HUES64 (cell line): ENCODE measurements around the gene CWC22.
"Not testable (repeated sequence)": the region's sequence is repeated elsewhere in the genome, so short reads cannot be mapped to it uniquely, and the experiment has no call there.

Experiments used
- H3K27ac ChIP-seq: 2 replicates; pipeline ENCODE4 v1.7.0; 2013; ENCODE audit warnings: low read depth, low read length, inconsistent platforms
- H3K27me3 ChIP-seq: 2 replicates; pipeline ENCODE4 v1.6.1; 2013; ENCODE audit warnings: mild to moderate bottlenecking, low read length; ENCODE audit not compliant: insufficient read depth
- H3K36me3 ChIP-seq: 2 replicates; pipeline ENCODE4 v1.6.1; 2013; ENCODE audit warnings: mild to moderate bottlenecking, low read length; ENCODE audit not compliant: insufficient read depth
- H3K4me1 ChIP-seq: 2 replicates; pipeline ENCODE4 v1.6.1; 2013; ENCODE audit warnings: mild to moderate bottlenecking, low read length, moderate library complexity; ENCODE audit not compliant: insufficient read depth
- H3K4me3 ChIP-seq: 2 replicates; pipeline ENCODE4 v1.5.1; 2013; ENCODE audit warnings: mild to moderate bottlenecking, low read length, moderate library complexity
- H3K9ac ChIP-seq: 2 replicates; pipeline ENCODE4 v1.6.1; 2013; ENCODE audit warnings: mild to moderate bottlenecking, low read depth, low read length
- H3K9me3 ChIP-seq: 2 replicates; pipeline ENCODE4 v1.6.1; 2013; ENCODE audit warnings: low read depth, low read length; ENCODE audit not compliant: insufficient read depth
- WGBS: fragments of 150-250, 120-280 bp; methylation state at CpG from one replicate; pipeline ENCODE4 v1.1.7; 2013; ENCODE audit warnings: missing lambda C conversion rate; 5-methylcytosine and 5-hydroxymethylcytosine counted together

The CWC22 gene

DNA sequence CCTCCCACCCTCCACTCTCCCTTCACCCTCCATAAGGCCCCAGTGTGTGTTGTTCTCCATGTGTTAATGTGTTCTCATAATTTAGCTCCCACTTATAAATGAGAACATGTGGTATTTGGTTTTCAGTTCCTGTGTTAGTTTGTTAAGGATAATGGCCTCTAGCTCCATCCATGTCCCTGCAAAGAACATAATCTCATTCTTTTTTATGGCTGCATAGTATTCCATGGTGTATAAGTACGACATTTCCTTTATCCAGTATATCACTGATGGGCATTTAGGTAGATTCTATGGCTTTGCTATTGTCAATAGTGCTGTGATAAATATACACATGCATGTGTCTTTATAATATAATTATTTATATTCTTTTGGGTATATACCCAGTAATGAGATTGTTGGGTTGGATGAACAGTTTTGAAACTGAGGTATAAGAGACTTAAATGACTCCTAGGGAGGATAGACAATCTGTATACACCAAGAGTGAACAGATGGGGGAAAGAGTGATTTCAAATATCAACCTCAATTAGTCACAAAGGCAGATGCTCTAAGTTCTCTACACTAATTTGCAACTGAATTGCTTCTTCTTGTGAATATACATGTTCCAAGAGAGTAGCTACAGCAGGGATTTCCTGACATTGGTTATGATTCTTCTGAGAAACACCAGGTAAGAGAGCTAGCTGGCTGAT lies 23.7 kb downstream of the CWC22 start:
- Histone ChIP-seq H3K9me3 (no peaks in the 10 kb centered on the region), H3K4me1 (peaks cover 9% of the 10 kb centered on the region), H3K27ac (no peak overlapping the region), H3K4me3 (no peak overlapping the region), H3K9ac (no peak overlapping the region), H3K27me3 (no peaks in the 10 kb centered on the region), H3K36me3 (peaks cover 98% of the 10 kb centered on the region)
- no CpG with 5 or more reads among the region's 1 CpG for WGBS

DNA sequence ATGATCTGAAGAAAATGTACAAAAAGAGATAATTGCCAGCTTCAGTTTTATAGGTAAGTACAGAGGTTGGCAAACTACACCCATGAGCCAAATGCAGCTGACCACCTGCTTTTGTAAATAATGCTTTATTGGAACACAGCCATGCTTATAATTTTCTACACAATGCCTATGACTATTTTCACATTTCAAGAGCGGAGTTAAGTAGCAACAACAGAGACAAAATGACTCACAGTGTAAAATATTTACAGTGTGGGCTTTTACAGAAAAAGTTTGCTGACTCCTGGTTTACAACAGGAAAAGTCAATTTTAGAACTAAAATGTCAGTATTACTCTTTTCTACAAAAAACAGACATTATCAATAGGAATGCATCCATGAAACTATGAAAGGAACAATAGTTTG lies 26.0 kb downstream of the CWC22 start:
- WGBS, result 100% methylated on average over 1 of the region's 1 CpG
- no peak overlapping the region for H3K27ac ChIP-seq

DNA sequence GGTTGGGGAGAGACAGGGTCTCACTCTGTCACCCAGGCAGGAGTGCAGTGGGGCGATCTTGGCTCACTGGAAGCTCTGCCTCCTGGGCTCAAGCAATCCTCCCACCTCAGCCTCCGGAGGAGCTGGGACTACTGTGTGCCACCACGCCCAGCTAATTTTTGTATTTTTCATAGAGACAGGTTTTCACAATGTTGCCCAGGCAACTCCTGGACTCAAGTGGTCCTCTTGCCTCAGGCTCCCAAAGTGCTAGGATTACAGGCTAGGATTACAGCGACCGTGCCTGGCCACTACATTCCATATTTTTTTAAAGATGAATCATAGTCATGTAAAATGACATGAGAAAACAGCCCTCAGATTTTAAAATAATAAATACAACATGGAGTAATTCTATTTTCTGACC lies 32.3 kb downstream of the CWC22 start:
- H3K27ac ChIP-seq, result no peak overlapping the region
- H3K9ac ChIP-seq, result no peak overlapping the region
- no peaks in the 10 kb centered on the region for H3K4me1 ChIP-seq
- H3K9me3 ChIP-seq, result no peaks in the 10 kb centered on the region; the same call in 1 of the 2 replicates
- peaks cover 81% of the 10 kb centered on the region for H3K36me3 ChIP-seq
- H3K27me3 ChIP-seq, result no peaks in the 10 kb centered on the region
- no peak overlapping the region for H3K4me3 ChIP-seq
- 95% methylated on average over 4 of the region's 5 CpGs for WGBS

More for the DNA sequence above, 26.0 kb downstream of the CWC22 start:
- H3K4me1 ChIP-seq, result no peaks in the 10 kb centered on the region
- H3K36me3 ChIP-seq, result peaks cover 98% of the 10 kb centered on the region
- no peaks in the 10 kb centered on the region for H3K27me3 ChIP-seq
- H3K9me3 ChIP-seq, result no peaks in the 10 kb centered on the region
- H3K4me3 ChIP-seq, result no peak overlapping the region
- no peak overlapping the region for H3K9ac ChIP-seq

DNA sequence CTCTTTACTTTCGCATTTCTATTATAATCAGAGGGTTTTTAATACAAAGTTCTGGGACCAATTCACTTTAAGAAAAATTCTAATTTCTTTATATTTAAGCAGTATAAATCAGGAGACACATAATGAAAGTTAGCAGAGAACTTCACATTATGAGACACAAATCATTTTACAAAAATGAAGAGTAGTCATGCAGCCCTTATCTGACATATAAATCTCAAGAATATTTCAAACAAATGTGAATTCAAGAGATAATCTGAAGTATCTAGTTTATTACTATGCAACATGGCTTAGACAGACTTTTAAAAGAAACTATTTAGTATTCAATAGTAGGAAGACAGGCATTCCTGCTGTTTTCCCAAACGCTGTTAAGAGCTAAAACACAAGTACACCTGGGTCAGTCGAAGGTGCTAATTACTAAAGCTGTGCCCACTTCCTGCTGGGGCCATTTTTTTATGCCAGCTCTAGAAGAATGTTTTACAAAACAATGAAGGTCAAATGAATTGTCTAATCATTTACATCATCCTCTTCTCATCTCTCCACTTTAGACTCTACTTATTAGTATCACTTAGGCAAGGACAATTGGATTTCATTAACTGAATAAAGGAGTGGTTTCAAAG lies 40.2 kb downstream of the CWC22 start:
- Histone ChIP-seq H3K36me3 (peaks cover 92% of the 10 kb centered on the region), H3K27ac (peak overlapping the region; percentile 35; the same call in 1 of the 2 replicates), H3K9me3 (no peaks in the 10 kb centered on the region), H3K9ac (no peak overlapping the region), H3K4me1 (peaks cover 17% of the 10 kb centered on the region), H3K4me3 (no peak overlapping the region), H3K27me3 (no peaks in the 10 kb centered on the region)
- WGBS, result 77% methylated on average over 3 of the region's 3 CpGs

DNA sequence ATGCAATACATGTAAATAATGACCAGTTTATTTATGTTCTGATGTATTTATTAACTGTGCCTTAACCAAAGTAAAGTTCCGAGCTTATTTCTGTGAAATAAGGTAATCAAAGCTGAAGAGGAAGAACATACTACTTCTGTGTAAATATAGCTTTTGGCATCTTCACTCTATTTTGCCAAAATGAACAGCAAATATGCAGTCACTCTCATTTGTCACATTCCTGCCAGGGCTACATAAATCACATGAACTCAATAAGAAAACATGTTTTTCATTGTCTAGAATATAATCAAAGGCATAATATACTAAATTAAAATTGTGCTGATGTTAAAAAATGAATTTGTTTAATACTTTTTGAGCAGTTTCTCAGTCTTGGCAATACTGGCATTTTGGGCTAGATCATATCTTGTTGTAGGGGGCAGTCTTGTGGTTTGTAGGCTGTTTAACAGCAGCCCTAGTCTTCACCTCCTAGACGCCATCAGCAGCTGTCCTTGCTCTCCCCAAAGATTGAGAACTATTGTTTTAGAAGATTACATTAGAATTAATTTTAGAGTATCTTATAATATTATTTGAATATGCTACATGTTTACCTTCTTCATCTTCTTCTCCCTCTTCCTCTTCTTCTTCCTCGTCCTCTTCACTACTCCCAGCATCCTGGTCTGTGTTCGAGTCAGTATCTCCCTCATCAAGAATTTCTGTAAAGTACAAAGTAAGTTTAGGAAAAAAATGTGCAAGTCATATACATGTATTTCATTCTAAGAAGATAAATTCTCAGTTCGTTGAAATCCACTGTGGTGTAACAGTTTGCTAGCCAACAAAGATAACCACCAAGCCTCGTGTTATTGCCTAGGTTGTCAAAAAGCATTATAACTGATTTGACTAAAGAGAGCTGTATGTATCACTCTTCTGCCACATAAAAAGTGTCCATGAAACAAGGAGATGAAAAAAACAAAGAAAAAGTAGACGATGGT lies 41.5 kb downstream of the CWC22 start:
- Histone ChIP-seq H3K27me3 (no peaks in the 10 kb centered on the region), H3K9ac (no peak overlapping the region), H3K9me3 (no peaks in the 10 kb centered on the region), H3K36me3 (peaks cover 90% of the 10 kb centered on the region), H3K4me3 (no peak overlapping the region), H3K27ac (no peak overlapping the region), H3K4me1 (peaks cover 17% of the 10 kb centered on the region)
- 92% methylated on average over 6 of the region's 7 CpGs for WGBS

DNA sequence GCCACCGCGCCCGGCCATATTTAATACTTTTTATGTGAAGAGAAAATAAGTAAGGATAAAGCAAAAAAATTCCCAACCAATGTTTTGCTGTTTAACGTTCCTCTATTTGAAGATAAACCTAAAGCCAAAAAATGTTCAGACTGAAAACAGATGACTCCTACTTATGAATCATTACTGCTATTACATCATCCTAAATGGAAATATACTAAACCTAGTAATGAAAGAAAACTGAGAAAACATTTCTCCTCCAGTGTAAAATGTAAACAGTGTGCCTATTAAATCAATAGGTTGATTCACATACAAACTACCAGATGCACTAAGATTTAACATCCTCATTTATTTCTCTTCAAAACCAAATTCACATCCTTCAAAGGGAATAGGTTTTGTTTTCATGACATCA lies 43.5 kb downstream of the CWC22 start:
- H3K9ac ChIP-seq, result no peak overlapping the region
- H3K36me3 ChIP-seq, result peaks cover 89% of the 10 kb centered on the region
- 96% methylated on average over 4 of the region's 4 CpGs for WGBS
- H3K4me3 ChIP-seq, result no peak overlapping the region
- H3K27ac ChIP-seq, result no peak overlapping the region
- peaks cover 17% of the 10 kb centered on the region for H3K4me1 ChIP-seq
- no peaks in the 10 kb centered on the region for H3K9me3 ChIP-seq
- no peaks in the 10 kb centered on the region for H3K27me3 ChIP-seq

DNA sequence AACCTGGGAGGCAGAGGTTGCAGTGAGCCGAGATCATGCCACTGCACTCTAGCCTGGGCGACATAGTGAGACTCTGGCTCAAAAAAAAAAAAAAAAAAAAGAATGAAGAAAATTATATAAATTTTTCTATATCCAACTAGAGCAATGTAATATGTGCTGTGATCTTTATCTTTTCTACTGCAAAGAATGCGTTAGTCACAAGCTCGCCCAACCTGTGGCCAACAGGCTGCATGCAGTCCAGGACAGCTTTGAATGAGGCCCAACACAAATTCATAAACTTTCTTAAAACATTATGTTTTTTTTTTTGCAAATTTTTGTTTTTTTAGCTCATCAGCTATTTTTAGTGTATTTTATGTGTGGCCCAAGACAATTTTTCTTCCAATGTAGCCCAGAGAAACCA lies 48.8 kb downstream of the CWC22 start:
- WGBS, result 100% methylated on average over 3 of the region's 4 CpGs
- H3K27ac ChIP-seq, H3K4me3 ChIP-seq, H3K9ac ChIP-seq, H3K27me3 ChIP-seq, H3K9me3 ChIP-seq, H3K4me1 ChIP-seq: not testable (repeated sequence)
- peaks cover 79% of the 10 kb centered on the region for H3K36me3 ChIP-seq

DNA sequence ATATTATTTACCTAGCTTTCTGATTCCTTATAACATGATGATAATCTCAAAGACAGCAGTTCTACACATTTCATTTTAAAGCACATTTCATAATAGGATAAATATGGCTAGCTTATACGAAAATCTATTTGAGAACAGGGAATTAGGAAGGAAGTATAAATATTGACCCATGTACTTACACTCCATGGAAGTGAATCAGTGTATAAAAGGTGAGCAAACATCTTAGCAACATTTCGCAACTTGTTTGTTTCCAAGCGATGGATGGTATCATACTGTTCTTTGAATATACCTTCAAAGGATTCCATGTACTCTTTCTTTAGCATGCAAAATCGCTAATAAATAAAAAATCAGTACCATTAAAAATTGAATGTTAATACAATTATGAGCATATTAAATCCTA lies 53.1 kb downstream of the CWC22 start:
- Histone ChIP-seq H3K9me3 (no peaks in the 10 kb centered on the region), H3K4me3 (no peak overlapping the region), H3K27ac (no peak overlapping the region), H3K4me1 (no peaks in the 10 kb centered on the region), H3K36me3 (peaks cover 84% of the 10 kb centered on the region), H3K27me3 (no peaks in the 10 kb centered on the region), H3K9ac (no peak overlapping the region)
- WGBS, result 100% methylated on average over 2 of the region's 4 CpGs

DNA sequence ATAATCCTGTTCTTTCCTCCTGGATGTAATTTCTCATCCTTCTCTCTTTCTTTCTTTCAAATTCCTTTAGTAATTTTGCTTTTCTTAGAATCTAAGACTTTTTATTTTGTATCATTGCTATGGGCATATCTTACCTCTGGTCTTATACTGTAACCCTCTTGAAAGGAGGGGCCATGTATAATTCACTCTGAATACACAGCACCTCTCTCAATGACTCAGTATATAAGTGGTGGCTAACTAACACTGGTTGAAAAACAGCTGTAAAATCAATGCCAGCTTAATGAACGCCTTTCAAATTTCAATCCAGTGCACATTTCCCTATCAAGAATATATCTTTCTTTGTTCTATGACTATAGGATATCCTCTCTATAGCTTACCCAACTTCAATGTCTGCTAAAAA lies 53.7 kb downstream of the CWC22 start:
- 94% methylated on average over 1 of the region's 1 CpG for WGBS
- no peaks in the 10 kb centered on the region for H3K27me3 ChIP-seq
- H3K27ac ChIP-seq, result no peak overlapping the region
- no peak overlapping the region for H3K4me3 ChIP-seq
- no peaks in the 10 kb centered on the region for H3K4me1 ChIP-seq
- peaks cover 85% of the 10 kb centered on the region for H3K36me3 ChIP-seq
- no peak overlapping the region for H3K9ac ChIP-seq
- H3K9me3 ChIP-seq, result no peaks in the 10 kb centered on the region

DNA sequence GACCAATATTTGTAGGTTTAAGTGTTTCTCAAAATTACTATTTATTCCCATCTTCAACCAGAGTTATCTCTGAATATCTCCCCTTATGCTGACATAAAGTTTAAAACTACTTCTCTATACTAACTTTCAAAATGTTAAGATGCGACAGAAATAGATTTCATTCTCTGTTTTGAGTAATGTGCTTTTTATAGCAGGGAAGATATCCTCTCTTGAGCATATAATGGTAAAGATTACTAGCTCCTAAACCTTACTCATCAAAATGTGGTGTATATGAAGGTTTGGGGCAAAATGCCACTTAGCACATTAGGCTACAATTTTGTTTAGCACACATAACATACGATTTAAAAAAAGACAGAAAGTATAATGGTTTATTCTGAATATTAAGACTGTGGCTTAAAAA lies 54.4 kb downstream of the CWC22 start:
- Histone ChIP-seq H3K36me3 (peaks cover 88% of the 10 kb centered on the region), H3K9me3 (no peaks in the 10 kb centered on the region), H3K4me3 (no peak overlapping the region), H3K27me3 (no peaks in the 10 kb centered on the region), H3K4me1 (no peaks in the 10 kb centered on the region), H3K27ac (no peak overlapping the region), H3K9ac (no peak overlapping the region)
- WGBS, result 83% methylated on average over 1 of the region's 2 CpGs

DNA sequence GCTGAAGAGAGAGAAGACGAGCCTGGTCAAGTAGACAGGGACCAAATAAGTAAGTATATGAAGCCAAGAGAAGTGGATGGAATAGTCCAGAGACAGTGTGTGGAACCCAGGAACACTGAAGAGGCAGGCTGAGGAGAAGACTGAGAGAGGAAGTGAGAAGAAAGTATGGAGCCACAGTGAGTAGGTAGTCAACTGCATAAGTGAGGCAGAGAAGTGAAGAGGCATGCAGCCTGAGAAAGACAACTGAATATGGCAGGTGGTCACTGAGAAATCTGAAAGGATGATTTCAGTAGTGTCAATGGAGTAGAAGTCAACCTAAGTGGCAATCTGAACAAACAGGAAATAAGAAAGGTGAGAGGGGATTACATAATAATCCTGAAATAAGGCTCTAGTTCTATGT lies 55.4 kb downstream of the CWC22 start:
- H3K36me3 ChIP-seq, result peaks cover 92% of the 10 kb centered on the region
- WGBS, result 92% methylated on average over 1 of the region's 1 CpG
- no peak overlapping the region for H3K4me3 ChIP-seq
- no peak overlapping the region for H3K27ac ChIP-seq
- H3K4me1 ChIP-seq, result no peaks in the 10 kb centered on the region
- no peaks in the 10 kb centered on the region for H3K9me3 ChIP-seq
- no peak overlapping the region for H3K9ac ChIP-seq
- no peaks in the 10 kb centered on the region for H3K27me3 ChIP-seq
